NCI-H524 (cell line): ENCODE data around the gene FANCC.

Experiments
- DNase-seq, 2 experiments: peaks; one replicate each; lab custom pipeline; 2025; lab: John Stamatoyannopoulos, UW

Gene FANCC

DNA sequence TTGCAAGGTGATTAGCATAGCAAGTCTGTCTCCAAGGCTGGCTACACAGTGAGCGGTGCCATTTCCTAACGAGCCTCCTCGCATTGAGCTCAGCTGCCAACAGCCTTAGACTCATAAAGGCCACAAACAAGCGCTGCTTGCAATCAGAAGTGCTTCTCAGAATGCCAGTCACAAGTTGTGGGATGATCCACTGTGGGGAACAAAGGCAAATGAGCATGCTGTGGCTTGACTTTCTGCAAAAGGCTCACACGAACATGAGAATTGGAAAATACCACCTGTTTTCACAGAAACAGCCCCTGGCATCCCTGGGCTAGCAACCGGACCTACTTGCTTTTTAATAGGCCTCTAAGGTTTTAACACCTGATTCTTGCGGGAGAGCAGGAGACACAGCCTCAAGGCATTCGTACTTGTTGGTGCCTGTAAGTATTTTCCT is 215.5 kb downstream of the FANCC start:
- no peak for DNase-seq

DNA sequence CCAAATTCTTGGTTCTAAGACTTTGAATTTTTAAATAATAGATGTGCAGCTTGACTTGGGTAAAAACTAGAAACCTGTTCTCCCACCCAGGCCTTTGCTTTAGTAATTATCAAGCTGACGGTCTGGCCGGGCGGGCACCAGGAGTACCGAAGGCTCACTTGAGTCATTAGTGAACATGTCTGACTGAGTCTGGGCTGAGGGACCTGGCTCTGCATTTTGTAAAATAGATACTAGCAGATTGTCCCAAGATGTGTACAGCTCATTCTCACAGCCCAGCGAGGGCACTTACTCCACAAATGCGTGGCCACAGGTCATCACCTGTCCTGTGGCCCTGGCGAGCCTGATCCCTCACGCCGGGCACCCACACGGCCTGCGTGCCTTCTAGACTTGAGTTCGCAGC is 216.2 kb downstream of the FANCC start:
- DNase-seq: no peak

DNA sequence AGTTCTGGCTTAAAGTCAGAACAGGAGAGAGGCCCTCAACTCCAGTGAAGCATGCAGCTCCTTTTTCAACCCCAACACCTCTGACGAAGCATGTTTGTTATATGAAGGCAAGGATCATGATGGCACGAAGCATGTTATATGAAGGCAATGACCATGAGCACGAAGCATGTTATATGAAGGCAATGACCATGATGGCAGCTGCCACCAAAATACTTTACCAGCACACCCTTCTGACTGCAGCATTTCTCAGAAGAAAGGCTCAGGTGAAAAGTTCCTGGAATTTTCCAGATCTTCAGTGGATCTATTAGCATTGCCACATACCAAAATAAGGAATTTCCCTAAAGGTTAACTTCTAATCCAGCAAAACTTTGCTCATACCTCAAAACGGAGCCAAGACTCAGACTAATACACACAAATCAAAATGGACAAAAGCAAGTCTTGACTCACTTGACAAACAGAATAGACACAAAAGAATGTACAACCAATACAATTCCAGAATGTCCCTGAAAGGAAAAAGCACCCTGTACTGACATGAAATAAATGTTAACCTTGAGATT is 217.4 kb downstream of the FANCC start:
- no peak for DNase-seq

DNA sequence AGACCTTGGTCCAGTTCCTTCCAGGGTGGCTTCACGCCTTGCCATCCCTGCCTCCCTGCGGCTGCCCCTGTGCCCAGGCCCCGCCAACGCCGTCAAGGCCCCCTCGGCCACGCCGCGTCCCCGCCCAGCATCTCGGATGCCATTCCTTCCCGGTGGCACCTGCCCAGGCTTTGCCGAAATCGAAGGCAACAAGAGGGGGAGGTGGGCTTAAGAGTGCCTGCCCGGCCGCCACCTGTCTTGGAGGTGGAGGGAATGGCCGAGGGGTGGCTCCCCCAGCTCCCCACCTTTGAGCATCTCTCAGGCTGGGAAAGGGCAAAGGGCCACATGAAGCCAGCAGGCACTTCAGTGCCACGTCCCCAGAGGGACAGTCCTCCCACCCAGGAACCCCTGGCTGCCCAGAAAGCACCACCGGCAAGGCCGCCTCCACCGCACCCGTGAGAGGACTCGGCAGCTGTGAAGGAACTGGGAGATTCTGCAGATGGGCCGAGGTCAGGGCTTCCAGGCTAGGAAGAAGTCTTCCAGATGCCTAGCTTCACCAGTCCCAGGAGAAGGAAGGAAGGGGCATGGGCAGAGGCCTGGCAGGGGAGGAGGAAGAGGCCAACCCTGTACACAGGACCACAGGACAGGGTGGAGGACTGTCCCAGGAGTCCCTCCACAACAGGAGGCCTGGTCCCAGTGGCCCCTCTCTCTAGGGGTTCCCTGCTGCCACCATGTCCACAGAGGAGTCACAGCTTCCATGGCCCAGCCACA is 218.0 kb downstream of the FANCC start:
- no peak for DNase-seq

DNA sequence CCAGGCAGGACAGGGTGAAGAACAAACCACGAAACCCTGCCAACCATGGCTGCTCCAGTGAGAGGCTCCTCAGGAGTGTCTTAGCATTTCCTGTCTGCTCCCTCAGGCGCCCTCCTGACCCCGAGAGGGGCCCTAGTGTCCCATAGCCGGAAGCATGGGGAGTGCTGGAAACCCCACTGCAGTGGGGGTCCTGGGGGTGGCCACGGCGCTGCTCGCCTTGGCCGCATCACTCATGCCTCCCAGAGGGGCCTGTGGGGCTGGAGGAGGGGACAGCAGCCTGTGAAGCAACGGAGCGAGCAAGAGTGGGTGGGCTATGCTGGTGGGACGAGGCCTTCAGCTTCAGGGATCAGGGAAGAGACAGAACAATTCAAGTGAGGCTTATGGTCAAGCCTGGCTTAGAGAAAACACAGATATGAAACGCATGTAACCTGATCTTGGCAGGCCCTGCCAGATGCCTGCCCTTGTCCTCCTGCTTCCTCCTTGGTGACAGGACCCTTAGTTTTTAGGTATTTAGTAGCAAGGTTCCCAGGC is 219.1 kb downstream of the FANCC start:
- no peak for DNase-seq

DNA sequence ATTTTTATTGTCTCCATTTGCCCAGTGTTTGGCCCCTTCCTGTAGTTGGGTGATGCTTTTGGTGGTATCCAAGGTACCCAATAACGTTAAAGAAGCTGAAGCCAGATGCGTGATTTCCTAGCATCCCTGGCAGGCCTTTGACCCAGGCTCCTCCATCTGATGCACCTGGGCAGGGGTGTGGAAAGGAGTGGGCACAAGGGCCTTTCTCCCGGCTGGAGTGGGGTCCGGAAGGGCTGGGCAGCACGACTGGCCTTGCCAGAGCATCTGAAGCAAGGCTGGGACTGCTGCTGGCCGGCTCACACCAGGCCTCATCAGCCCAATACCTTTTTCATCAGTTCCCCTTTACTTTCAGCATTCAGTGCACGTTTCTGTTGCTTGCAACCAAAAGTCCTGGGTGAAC is 220.2 kb downstream of the FANCC start:
- DNase-seq: no peak

DNA sequence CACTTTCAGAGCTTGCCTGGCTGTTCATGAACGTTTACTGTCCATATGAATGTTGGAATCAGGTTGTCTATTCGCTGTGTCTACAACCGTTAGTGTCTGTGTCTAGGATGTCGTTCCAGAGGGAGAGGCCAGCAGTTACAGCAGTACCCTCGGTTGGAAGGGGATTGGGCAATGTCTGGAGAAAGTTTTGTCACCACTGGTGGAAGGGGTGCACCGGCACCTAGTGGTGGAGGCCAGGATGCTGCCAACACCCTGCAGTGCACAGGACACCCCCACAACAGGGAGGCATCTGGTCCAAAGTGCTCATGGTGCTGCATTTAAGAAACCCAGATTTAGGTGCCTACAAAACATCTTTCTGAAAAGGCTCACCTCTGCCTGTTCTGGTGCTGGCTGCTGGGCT is 220.7 kb downstream of the FANCC start:
- peak in 1 of 2 experiments; percentile 19 for DNase-seq

DNA sequence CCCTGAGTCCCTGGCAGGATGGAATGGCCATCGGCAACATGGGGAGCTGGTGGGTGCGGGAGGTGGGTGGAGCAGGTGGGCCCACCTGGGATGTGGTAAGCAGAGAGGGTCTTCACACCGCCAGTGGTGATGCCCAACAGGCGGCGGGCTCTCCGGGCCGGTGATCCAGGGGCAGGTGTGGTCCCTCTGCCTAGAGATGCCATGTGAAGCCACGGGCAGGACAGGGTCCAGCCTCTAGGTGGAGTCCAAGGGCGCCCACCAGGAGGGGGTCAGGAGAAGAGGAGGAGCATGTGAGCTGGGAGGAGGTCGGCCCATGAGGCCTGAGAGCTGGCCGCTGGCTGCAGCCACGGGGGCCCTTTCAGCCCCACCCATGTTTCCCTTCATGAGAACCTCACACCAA is 221.1 kb downstream of the FANCC start:
- DNase-seq: no peak

DNA sequence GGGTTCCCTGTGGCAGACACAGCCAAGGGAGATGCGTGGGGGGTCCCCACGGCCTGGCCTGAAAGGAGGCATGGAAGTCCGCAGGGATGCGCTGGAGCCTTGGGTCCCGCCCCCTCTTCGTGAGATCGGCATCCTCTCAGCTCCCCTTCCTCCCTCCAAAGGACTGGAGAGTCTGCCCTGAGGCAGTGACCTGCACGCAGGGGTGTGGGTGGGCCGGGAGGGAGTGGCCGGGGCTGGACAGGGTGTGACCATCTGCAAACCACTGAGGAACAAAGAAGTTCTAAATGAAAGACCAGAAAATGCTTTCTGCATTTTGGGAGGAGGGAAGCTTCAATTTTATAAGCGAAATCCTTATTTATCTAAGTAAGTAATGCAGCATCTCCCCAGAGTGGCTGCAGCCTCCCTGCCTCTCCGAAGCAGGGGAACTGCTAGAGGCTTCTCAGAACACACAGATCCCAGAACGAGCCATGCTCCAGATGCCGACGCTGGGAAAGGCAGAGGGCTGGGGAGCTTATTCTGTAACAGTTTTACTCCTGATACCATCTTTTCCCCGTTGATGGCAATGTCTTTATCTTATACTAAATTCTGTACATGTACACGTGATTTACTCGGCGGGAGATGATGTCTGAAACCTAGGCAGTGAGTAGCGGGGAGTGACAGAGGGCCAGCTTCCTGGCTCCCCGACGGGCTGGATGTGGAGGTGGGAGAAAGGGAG is 221.7 kb downstream of the FANCC start:
- no peak for DNase-seq

DNA sequence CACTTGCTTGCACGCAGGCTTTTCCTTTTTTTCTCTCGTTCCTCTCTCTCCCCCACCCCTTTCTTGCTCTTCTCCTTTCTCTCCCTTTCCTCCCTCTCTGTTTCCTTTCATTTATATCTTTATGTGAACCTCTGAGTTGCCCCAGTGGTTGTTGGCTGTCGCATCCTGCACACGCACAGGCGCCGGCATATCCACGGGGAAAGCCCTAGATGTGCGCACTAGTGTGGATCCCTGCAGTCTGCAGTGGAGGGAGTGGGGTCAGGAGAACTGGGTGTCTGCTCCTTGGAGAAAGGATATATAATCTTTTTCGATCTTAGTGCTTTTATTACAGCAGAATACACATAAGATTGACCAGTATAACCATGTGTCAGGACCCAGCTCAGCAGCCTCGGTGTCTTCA is 223.5 kb downstream of the FANCC start:
- DNase-seq: no peak

DNA sequence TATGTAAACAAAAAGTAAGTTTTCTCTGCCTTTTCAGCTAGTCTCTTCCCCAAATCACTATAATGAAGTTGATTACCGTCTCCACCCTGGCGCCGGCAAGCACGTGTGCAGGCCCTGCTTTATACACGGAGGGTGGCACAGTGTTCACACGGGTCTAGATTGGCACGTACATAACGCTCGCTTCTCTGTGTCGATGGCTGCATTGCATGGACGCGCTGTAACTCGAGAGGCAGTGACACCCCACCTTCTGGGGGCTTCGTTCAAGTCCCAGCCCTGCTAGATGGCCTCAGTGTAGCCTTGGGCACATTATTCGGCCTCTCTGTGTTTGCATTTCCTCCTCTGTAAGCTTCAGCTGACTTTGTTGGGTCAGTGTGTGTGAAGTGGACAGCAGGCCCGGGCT is 223.9 kb downstream of the FANCC start:
- no peak for DNase-seq

DNA sequence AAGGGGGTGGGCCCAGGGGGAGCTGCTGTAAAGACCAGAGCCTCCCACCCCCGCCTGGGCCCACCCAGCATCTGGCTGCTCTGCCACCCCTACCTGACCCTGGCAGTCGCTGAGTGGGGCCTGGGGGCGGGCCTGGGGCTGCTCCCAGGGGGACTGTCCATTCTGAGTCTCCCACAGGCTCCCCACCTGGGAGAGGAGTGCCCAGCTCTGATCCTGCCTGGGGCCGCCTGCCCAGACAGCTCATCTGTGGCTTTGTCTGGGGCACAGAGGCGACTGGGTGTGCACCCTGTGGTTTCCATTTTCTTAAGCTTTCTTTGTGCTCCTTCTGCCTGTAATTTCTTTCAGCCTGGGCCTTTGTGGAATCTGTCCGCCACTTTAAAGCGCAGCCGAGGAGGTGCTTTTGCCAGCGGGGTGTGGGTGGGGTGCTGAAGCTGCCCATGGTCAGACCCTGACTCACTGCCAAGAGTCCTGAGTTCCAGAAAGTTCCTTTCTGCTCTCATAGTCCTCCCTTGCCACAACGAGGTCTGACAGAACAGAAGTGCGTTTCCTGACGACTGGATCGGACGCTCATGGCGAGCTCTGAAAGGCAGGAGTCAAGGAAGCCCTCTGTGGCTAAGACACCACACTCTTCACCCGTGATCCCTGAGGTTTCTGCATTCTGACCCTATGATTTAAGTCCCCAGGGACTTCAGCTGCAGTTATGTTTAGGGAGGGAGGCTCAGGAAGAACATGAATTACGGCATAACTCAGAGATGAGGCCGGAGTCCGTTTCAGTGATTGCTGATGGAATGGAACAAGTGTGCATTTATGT is 225.0 kb downstream of the FANCC start:
- DNase-seq: no peak

DNA sequence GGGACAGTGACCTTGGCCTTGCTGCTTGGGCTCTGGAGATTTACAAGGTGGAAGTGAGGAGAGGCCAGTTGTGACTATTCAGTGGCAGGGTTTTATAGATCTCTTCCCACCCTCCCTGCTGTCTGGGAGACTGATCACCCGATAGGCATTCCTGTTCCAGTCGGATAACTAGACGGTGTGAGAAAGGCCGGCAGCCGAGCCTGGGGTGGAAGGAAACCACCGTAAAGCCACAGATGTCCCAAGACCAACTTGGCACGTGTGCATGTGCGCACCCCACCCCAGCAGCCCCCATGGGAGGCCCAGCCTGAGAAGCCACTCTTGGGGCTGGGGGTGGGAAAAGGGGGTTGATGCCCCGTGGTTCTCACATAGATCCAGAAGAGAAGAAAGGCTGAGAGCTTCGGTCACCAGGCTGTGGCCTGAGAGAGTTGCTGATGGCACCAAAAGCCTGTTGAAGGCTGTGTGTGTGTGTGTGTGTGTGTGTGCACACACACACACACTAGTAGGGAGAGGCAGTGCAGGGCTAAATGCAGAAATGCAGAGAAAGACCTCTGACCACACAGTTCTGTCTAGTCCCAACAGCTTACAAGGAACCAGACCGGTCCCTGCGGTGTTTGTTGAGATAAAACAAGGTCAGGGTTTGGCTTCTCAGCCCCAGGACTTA is 225.8 kb downstream of the FANCC start:
- DNase-seq: no peak

DNA sequence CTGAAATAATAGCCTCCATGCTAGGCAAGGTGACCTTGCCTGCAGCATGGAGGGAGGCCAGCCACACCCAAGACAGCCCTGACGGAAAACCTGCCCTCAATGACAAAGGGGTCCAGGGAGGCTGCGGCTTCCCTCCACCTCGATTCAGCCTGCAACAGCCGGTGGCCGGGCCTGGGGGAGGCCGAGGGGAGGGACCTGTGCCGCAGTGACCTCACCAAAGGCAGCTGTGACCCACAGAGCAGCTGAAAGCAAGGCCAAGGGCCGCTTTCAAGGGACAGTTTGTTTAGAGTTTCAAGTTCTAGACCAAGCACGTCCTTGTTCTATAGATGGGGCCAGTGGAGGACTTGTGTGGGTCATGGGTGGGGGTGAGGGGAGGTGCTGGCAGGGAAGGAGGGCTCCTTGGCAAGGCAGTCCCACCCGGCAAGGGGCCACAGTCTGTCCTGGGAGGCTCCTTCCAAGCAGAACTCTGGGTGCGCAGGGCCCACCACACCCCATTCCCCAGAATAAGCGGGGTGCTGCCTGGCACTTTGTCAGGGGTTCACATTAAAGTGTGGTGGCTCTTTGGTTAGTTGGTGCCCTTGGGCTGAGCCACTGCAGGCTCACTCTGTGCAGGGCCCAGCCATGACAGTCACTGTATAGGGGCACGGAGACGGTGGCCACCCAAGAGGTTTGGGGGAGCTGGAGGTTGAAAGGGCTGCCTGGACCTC is 226.5 kb downstream of the FANCC start:
- DNase-seq: no peak

DNA sequence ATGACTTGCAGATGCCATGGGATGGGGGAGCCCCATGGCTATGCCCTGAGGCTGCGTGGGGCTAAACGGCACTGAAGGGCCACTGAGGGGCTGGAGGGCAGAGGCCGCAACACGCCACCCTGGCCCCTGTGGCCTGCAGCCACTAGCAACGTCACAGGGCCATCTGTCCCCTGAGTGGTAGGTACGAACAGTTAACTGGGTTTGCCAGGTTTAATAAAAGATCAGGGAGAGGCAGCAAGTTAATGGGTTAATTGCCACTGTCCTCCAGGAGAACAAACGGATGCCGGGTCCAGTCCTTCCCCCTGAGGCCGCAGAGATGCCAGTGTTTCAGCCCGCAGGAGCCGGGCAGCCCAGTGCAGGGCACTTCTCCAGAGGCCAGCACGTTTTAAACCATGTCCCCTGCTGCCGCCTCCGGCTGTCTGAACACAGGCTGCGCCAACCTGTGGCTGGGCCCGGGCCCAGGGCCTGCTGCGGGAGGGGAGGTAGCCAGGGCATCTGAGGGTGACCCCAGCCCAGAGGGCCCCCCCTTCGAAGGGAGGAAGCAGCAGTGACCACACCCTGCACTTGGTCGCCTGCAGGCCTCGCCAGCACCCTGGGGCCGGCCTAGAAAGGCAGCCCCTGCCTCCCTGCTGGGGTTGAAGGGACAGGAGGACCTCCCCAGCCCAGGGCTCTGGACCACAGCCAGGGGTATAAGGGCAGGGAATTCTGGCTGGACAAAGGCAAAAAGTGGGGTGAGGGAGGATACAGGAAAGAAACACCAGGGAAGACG is 227.3 kb downstream of the FANCC start:
- DNase-seq: no peak

DNA sequence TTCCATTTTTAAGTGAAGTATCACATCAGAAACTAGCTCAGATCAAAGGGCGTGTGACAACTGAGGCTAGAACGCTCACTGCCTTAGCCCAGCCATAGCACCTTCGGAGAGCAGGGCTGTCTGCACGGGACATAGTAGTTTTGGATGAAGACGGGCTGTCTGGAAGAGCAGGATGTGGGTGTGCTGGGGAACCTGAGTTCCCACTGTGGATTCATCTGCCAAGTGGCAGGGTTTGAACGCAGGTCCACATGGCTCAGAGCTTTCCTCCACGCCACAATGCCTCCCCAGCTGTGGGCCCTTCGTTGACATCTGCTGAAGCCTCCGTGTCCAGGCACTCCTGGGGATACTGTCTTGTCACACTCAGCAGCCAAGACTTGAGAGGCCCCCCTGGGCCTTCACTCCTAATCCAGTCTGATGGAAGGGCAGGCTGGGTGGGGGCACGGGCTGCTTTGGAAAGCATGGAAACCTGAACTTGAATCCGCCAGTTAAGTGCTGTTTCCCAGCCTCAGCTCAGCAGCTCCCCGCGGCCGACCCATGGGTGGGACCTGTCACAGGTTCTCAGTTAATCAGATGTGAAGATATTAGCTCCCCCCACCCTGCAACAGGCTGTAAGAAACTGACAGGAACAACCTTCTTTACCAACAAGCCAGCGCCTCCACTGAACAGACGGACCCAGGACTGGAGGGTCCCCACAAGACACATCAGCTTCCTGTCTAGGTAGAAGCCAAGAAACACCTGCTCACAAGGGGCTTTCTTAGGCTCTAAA is 228.1 kb downstream of the FANCC start:
- DNase-seq: no peak

DNA sequence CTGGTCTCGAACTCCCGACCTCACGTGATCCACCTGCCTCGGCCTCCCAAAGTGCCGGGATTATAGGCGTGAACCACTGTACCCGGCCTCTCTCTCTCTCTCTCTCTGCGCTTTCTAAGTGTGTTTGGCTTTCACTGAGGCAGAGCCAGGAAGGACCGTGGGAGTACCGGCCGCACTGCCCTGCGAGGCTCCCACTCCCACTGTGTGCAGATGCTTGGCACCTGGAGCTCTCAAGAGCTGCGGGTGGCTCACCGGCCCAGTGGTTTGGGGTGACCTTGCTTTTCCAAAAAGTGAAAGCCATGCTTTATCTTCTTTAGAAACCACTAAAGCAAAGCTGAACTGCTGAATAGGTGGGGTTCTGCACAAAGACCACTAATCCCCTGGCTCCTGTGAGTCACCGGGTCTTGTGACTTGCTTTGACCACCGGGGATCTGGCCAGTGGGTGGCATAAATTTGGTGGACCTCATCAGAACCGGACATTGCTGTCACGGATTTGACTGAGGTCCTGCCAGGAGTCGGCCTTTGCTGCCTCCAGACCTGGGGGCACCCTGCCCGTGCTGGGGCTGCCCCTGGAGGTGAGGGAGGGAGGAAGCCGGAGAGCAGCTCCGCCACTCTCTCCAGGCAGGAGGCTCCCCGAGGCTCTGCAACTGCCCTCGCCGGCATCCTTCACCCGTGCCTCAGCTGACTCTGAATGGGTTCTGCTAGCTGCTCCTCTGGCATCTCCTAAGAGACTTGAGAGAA is 228.9 kb downstream of the FANCC start:
- no peak for DNase-seq

DNA sequence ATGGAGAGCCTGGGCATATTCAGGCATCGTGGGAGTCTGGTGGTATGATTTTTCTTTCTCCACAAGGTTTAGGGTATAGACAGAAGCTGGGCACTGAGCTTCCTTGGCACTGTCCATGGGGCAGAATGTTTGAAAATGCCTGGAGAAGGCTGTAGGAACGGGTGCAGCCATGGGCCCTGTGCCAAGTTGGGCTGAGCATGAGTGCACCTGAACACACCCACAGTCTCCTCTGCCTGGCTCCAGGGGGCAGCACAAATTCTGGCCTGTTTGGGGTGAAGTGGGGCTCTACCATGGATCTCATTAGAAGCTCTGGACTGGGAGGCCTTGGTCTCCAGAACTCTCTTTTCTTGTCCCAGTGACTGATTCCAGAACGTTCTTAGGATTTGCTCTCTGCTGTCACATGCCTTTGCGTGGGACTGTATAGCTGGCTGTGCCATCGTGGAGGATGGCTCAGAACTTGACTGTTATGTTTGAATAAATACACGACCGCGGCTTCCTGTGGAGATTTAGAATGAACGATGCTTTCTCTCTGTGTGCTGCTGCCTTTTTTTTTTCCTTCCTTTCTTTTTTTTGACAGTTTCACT is 229.8 kb downstream of the FANCC start:
- DNase-seq: peak in 1 of 2 experiments; percentile 15
